Neural progenitor cell (in vitro differentiated cells): ENCODE data around the gene GNL3L.

Source experiments
- CTCF ChIP-seq: fragments of 200-600 bp; sonication (generic); IDR thresholded peaks from 2 replicates; pipeline ENCODE4 v1.5.1; 2017; ENCODE audit warnings: antibody characterized with exemption, mild to moderate bottlenecking
- EZH2 ChIP-seq: fragments of 200-600 bp; sonication (generic); IDR thresholded peaks from 2 replicates; pipeline ENCODE4 v1.6.1; 2017; ENCODE audit warnings: antibody characterized with exemption, mild to moderate bottlenecking, moderate library complexity
- EZH2phosphoT487 ChIP-seq: fragments of 200-600 bp; sonication (generic); IDR thresholded peaks from 2 replicates; pipeline ENCODE4 v1.6.1; 2017; ENCODE audit warnings: antibody characterized with exemption

- TF ChIP-seq CTCF (no peak), EZH2phosphoT487 (no peak), EZH2 (no peak)
Measured at GRCh38 chrX:54561622-54562021, 31.6 kb downstream of the GNL3L start.
